ENCODE data around the gene COL18A1. TPM values are rescaled to one million over a fixed set of nuclear protein-coding genes. Genes with fewer than 3 reads are reported as not detected.

The COL18A1 gene
- total and polyA plus RNA-seq, 2 of the 8 experiments (the other 6 are each of a cell fraction or from before 2014, with no cell fraction given) = 145 to 201 TPM

DNA sequence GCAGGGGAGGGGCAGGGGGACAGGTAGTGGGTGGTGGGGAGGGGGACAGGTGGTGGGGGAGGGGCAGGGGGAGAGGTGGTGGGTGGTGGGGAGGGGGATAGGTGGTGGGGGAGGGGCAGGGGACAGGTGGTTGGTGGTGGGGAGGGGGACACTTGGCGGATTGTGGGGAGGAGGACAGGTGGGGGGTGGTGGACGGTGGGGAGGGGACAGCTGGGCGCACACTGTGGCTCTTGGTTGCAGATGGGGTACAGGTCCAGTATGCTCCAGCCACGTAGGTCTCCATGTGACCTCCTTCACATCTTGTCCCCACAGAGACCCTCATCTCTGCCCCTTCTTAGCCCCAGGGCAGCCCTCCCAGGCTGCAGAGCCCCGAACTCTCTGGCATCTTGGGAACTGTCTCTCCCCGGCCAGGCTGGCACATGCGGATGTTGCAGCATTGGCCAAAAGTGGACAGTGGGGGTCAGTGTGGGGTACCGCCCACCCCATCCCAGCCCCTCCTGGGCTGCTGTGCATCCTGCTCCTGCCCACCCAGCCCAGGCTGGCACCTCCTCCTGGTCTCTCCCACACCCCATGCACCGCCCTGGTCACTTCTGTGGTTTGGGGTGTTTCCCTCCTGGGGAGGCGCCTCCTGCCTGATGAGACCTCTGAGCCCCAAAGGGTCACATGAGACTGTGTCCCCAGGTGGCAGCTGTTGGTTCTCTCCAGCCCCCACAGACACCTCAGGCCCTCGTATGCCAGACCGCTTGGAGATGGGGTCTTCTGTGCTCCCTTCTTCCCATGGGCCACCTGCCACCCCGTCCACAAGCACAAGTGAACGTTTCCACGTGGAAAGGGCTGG, 144.9 kb downstream of the COL18A1 start:
- 91% methylated on average over 11 of the region's 15 CpGs; no CpG with 5 or more reads in 1 of the 2 experiments for WGBS, 2 experiments (ENCODE audit: extremely low coverage in 1 of 2, insufficient coverage in 1 of 2, insufficient read length in 1 of 2, insufficient replicate concordance in 2 of 2, low coverage in 1 of 2, low lambda C conversion rate in 2 of 2, missing lambda C conversion rate in 1 of 2)
- Histone ChIP-seq H3K36me3 (ENCODE audit: control insufficient read depth in 2 of 4, insufficient read depth in 4 of 4, low read length in 3 of 4) (no peaks in the 10 kb centered on the region), H3K9ac (replicated peaks in 1 of 4; ENCODE audit: extremely low read depth in 1 of 4, low read depth in 3 of 4, low read length in 3 of 4) (no peak overlapping the region), H3K27ac (ENCODE audit: low read depth, low read length) (no peak overlapping the region), H4K8ac (ENCODE audit: extremely low read depth, insufficient read depth, low read length) (no peak overlapping the region), H2BK15ac (ENCODE audit: low read length) (peak overlapping the region; percentile 81; the same call in 1 of the 2 replicates), H3K79me2 (ENCODE audit: control insufficient read depth in 1 of 2, insufficient read depth in 2 of 2, low read length in 2 of 2) (no peaks in the 10 kb centered on the region), H3K4me1 (replicated peaks in 1 of 4; ENCODE audit: control insufficient read depth in 3 of 4, insufficient read depth in 4 of 4, low read length in 3 of 4) (peaks cover 0 to 4% (median 1%) of the 10 kb centered on the region in 4 experiments; a peak in 2 of 7 replicates), H2BK20ac (ENCODE audit: low read length) (no peak overlapping the region), H3K23ac (ENCODE audit: insufficient read length) (no peak overlapping the region), H3K4ac (replicated peaks; ENCODE audit: insufficient read length, low read depth, low read length) (peak overlapping the region; percentile 83), H3K4me2 (ENCODE audit: insufficient read depth in 1 of 2, low read depth in 2 of 2, low read length in 2 of 2) (no peak overlapping the region), H4K5ac (ENCODE audit: insufficient read length, low read depth, low read length) (no peak overlapping the region), H2BK120ac (replicated peaks; ENCODE audit: low read depth, low read length) (no peak overlapping the region), H4K20me1 (replicated peaks in 1 of 2; ENCODE audit: control insufficient read depth in 1 of 2, insufficient read depth in 2 of 2, low read length in 2 of 2) (no peaks in the 10 kb centered on the region), H3K56ac (replicated peaks; ENCODE audit: insufficient read length, low read depth, low read length) (no peak overlapping the region), H3K18ac (ENCODE audit: extremely low read depth, low read length) (no peak overlapping the region), H3K14ac (ENCODE audit: insufficient read length) (no peak overlapping the region), H3K79me1 (ENCODE audit: low read depth, low read length) (no peaks in the 10 kb centered on the region), H3K9me3 (ENCODE audit: insufficient read depth in 2 of 2, low read depth in 1 of 2, low read length in 1 of 2) (no peaks in the 10 kb centered on the region), H3K27me3 (replicated peaks in 1 of 4; ENCODE audit: control insufficient read depth in 3 of 4, extremely low read depth in 1 of 4, insufficient read depth in 3 of 4, low read length in 3 of 4) (no peaks in the 10 kb centered on the region; a peak in 1 of 7 replicates), H2AK5ac (ENCODE audit: low read depth, low read length) (peak overlapping the region; percentile 32; the same call in 1 of the 2 replicates), H3K4me3 (ENCODE audit: extremely low read depth in 1 of 4, insufficient read depth in 2 of 4, low read depth in 3 of 4, low read length in 4 of 4) (no peak overlapping the region), H2AFZ (ENCODE audit: low read length) (no peak overlapping the region), H2BK5ac (ENCODE audit: low read depth, low read length) (peak overlapping the region; percentile 35; the same call in 1 of the 2 replicates), H4K91ac (replicated peaks; ENCODE audit: insufficient read length, low read length) (no peak overlapping the region), H3K23me2 (ENCODE audit: low read depth, low read length) (peaks cover 4% of the 10 kb centered on the region; the same call in 1 of the 2 replicates), H2BK12ac (ENCODE audit: low read depth, low read length) (peak overlapping the region; percentile 68; the same call in 1 of the 2 replicates)
- no peak for TF ChIP-seq POLR2A (IDR thresholded peaks at IDR 0.05; ENCODE audit: control extremely low read depth in 1 of 2, low read depth in 2 of 2, low read length in 2 of 2)
- TF ChIP-seq SIX5 (IDR thresholded peaks at IDR 0.05; ENCODE audit: low read depth, low read length) = no peak
- TF ChIP-seq, protein P1, sequence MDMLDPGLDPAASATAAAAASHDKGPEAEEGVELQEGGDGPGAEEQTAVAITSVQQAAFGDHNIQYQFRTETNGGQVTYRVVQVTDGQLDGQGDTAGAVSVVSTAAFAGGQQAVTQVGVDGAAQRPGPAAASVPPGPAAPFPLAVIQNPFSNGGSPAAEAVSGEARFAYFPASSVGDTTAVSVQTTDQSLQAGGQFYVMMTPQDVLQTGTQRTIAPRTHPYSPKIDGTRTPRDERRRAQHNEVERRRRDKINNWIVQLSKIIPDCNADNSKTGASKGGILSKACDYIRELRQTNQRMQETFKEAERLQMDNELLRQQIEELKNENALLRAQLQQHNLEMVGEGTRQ (IDR thresholded peaks at IDR 0.05; ENCODE audit: low read length) = no peak
- TF ChIP-seq CTBP2 (IDR thresholded peaks at IDR 0.05; ENCODE audit: borderline replicate concordance, insufficient read depth, insufficient read length, low read length) = no peak
- TF ChIP-seq POLR2AphosphoS5 (IDR thresholded peaks at IDR 0.05; ENCODE audit: low read depth, low read length) = no peak
- TF ChIP-seq, protein P2, sequence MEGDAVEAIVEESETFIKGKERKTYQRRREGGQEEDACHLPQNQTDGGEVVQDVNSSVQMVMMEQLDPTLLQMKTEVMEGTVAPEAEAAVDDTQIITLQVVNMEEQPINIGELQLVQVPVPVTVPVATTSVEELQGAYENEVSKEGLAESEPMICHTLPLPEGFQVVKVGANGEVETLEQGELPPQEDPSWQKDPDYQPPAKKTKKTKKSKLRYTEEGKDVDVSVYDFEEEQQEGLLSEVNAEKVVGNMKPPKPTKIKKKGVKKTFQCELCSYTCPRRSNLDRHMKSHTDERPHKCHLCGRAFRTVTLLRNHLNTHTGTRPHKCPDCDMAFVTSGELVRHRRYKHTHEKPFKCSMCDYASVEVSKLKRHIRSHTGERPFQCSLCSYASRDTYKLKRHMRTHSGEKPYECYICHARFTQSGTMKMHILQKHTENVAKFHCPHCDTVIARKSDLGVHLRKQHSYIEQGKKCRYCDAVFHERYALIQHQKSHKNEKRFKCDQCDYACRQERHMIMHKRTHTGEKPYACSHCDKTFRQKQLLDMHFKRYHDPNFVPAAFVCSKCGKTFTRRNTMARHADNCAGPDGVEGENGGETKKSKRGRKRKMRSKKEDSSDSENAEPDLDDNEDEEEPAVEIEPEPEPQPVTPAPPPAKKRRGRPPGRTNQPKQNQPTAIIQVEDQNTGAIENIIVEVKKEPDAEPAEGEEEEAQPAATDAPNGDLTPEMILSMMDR (IDR thresholded peaks at IDR 0.05; ENCODE audit: control extremely low read depth in 1 of 3, insufficient read depth in 1 of 3, low read depth in 1 of 3, low read length in 3 of 3) = peak in 1 of 3 experiments; percentile 18; a peak in 1 of 4 replicates
- ChIA-PET CTCF (ENCODE audit: partially characterized antibody) (interaction anchor here (1.6 kb wide), 1 partner anchor 26 kb away, joined by 7 read pairs; no protein-coding TSS in a partner anchor), POLR2A (ENCODE audit: partially characterized antibody) (no interaction called here)
- DNase-seq (ENCODE audit: low read depth in 1 of 2, low spot score in 2 of 2) (no peak), FAIRE-seq (no peak)

All from H1 (cell line).